HUES48 (cell line): ENCODE measurements around the gene FOXN4.
"Not testable (repeated sequence)": the region's sequence is repeated elsewhere in the genome, so short reads cannot be mapped to it uniquely, and the experiment has no call there.

Source experiments
- H3K27ac ChIP-seq: one replicate; pipeline ENCODE4 v1.7.0; 2013; ENCODE audit warnings: low read depth, low read length, inconsistent platforms
- H3K27me3 ChIP-seq: 2 replicates; pipeline ENCODE4 v1.6.1; 2013; ENCODE audit warnings: mild to moderate bottlenecking, low read length; ENCODE audit not compliant: control insufficient read depth, insufficient read depth
- H3K36me3 ChIP-seq: 2 replicates; pipeline ENCODE4 v1.6.1; 2013; ENCODE audit warnings: low read length; ENCODE audit not compliant: control insufficient read depth, insufficient read depth
- H3K4me1 ChIP-seq: 2 replicates; pipeline ENCODE4 v1.6.1; 2013; ENCODE audit warnings: mild to moderate bottlenecking, low read length; ENCODE audit not compliant: control insufficient read depth, insufficient read depth
- H3K4me3 ChIP-seq: 2 replicates; pipeline ENCODE4 v1.5.1; 2013; ENCODE audit warnings: mild to moderate bottlenecking, low read depth, low read length
- H3K9ac ChIP-seq: 2 replicates; pipeline ENCODE4 v1.6.1; 2013; ENCODE audit warnings: mild to moderate bottlenecking, low read depth, low read length, moderate library complexity
- H3K9me3 ChIP-seq: 2 replicates; pipeline ENCODE4 v1.6.1; 2013; ENCODE audit warnings: low read length; ENCODE audit not compliant: control insufficient read depth, insufficient read depth

The FOXN4 gene

GRCh38 chr12:109334887-109335286, 25.8 kb upstream of the FOXN4 start:
- peaks cover 2% of the 10 kb centered on the region; the same call in 1 of the 2 replicates for H3K4me1 ChIP-seq

GRCh38 chr12:109331301-109331952, 22.3 kb upstream of the FOXN4 start:
- Histone ChIP-seq H3K27ac (no peak overlapping the region), H3K36me3 (no peaks in the 10 kb centered on the region), H3K4me1 (peaks cover 2% of the 10 kb centered on the region; the same call in 1 of the 2 replicates), H3K9me3 (no peaks in the 10 kb centered on the region), H3K4me3 (no peak overlapping the region), H3K9ac (no peak overlapping the region), H3K27me3 (no peaks in the 10 kb centered on the region)

More at GRCh38 chr12:109334887-109335286, 25.8 kb upstream of the FOXN4 start:
- Histone ChIP-seq H3K36me3 (no peaks in the 10 kb centered on the region), H3K27ac (no peak overlapping the region), H3K9ac (no peak overlapping the region), H3K9me3 (no peaks in the 10 kb centered on the region), H3K27me3 (no peaks in the 10 kb centered on the region), H3K4me3 (no peak overlapping the region)

GRCh38 chr12:109330282-109331230, 21.5 kb upstream of the FOXN4 start:
- no peaks in the 10 kb centered on the region for H3K9me3 ChIP-seq
- no peak overlapping the region for H3K9ac ChIP-seq
- no peaks in the 10 kb centered on the region for H3K36me3 ChIP-seq
- H3K27ac ChIP-seq: no peak overlapping the region
- H3K27me3 ChIP-seq: no peaks in the 10 kb centered on the region
- H3K4me3 ChIP-seq: no peak overlapping the region
- peaks cover 2% of the 10 kb centered on the region; the same call in 1 of the 2 replicates for H3K4me1 ChIP-seq

- no peak overlapping the region for H3K27ac ChIP-seq
- H3K9me3 ChIP-seq: no peaks in the 10 kb centered on the region
- H3K4me3 ChIP-seq: no peak overlapping the region
- no peaks in the 10 kb centered on the region for H3K27me3 ChIP-seq
- peaks cover 2% of the 10 kb centered on the region; the same call in 1 of the 2 replicates for H3K4me1 ChIP-seq
- H3K9ac ChIP-seq: no peak overlapping the region
- no peaks in the 10 kb centered on the region for H3K36me3 ChIP-seq
Measured at GRCh38 chr12:109329686-109330085, 20.6 kb upstream of the FOXN4 start.

- Histone ChIP-seq H3K27ac (no peak overlapping the region), H3K36me3 (no peaks in the 10 kb centered on the region), H3K9ac (no peak overlapping the region), H3K27me3 (no peaks in the 10 kb centered on the region), H3K4me3 (no peak overlapping the region), H3K4me1 (peaks cover 2% of the 10 kb centered on the region; the same call in 1 of the 2 replicates), H3K9me3 (no peaks in the 10 kb centered on the region)
Measured at GRCh38 chr12:109329003-109329402, 19.9 kb upstream of the FOXN4 start.

- not testable (repeated sequence) for H3K27ac ChIP-seq, H3K36me3 ChIP-seq, H3K4me1 ChIP-seq, H3K27me3 ChIP-seq, H3K9ac ChIP-seq, H3K9me3 ChIP-seq, H3K4me3 ChIP-seq
Measured at GRCh38 chr12:109321294-109321693, 12.2 kb upstream of the FOXN4 start.

GRCh38 chr12:109310247-109311125, 1.4 kb upstream of the FOXN4 start:
- H3K27ac ChIP-seq: no peak overlapping the region
- H3K27me3 ChIP-seq: peaks cover 56% of the 10 kb centered on the region
- peaks cover 4% of the 10 kb centered on the region; the same call in 1 of the 2 replicates for H3K4me1 ChIP-seq
- H3K4me3 ChIP-seq: peak overlapping the region; percentile 66
- no peaks in the 10 kb centered on the region for H3K36me3 ChIP-seq
- no peak overlapping the region for H3K9ac ChIP-seq
- no peaks in the 10 kb centered on the region for H3K9me3 ChIP-seq

- Histone ChIP-seq H3K4me1 (peaks cover 4% of the 10 kb centered on the region; the same call in 1 of the 2 replicates), H3K27me3 (peaks cover 56% of the 10 kb centered on the region), H3K9ac (no peak overlapping the region), H3K9me3 (no peaks in the 10 kb centered on the region), H3K4me3 (peak overlapping the region; percentile 66), H3K36me3 (no peaks in the 10 kb centered on the region), H3K27ac (no peak overlapping the region)
Measured at GRCh38 chr12:109309381-109310246, 530 bp upstream of the FOXN4 start.

- H3K27ac ChIP-seq: no peak overlapping the region
- no peaks in the 10 kb centered on the region for H3K36me3 ChIP-seq
- no peak overlapping the region for H3K4me3 ChIP-seq
- H3K9me3 ChIP-seq: no peaks in the 10 kb centered on the region
- no peak overlapping the region for H3K9ac ChIP-seq
- peaks cover 56% of the 10 kb centered on the region for H3K27me3 ChIP-seq
- peaks cover 4% of the 10 kb centered on the region; the same call in 1 of the 2 replicates for H3K4me1 ChIP-seq
Measured at GRCh38 chr12:109307051-109307450, 2.0 kb downstream of the FOXN4 start.

- peaks cover 41% of the 10 kb centered on the region for H3K27me3 ChIP-seq
- H3K36me3 ChIP-seq: no peaks in the 10 kb centered on the region
- no peak overlapping the region for H3K9ac ChIP-seq
- no peaks in the 10 kb centered on the region for H3K9me3 ChIP-seq
- peaks cover 2% of the 10 kb centered on the region; the same call in 1 of the 2 replicates for H3K4me1 ChIP-seq
- no peak overlapping the region for H3K27ac ChIP-seq
- no peak overlapping the region for H3K4me3 ChIP-seq
Measured at GRCh38 chr12:109305547-109305946, 3.5 kb downstream of the FOXN4 start.
